ENCODE data around the gene UNC119. TPM values are rescaled to one million over a fixed set of nuclear protein-coding genes. Genes with fewer than 3 reads are reported as not detected.

UNC119 gene
- total and polyA plus RNA-seq, 2 experiments from 2014 or later = 39.0 to 78.4 TPM

DNA sequence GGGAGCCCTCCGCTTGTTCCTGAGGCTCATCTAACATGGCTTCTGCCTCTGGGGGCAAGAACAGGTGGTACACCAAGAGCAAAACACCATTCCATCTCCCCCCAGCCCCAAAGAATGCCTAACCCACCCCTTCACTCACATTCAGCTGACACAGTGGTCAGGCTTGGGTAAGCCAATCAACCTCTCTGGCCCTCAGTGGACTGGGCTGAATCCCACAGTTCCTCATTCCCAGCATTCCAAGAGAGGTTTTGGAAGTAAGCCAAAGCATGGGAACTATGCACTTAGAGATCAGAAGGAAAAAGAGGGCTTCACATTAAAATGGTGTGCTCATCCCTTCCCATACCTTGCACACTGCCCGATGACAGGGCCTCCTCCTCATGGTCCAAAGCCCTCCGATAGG lies 11.1 kb upstream of the UNC119 start (continued):
- no peak for TF ChIP-seq REST (IDR thresholded peaks at IDR 0.05; ENCODE audit: unreplicated experiment)
- no peak for TF ChIP-seq ZNF114 (CRISPR knock-in tag; IDR thresholded peaks at IDR 0.05)

GRCh38 chr17:28555022-28555421 lies 2.6 kb upstream of the UNC119 start:
- Histone ChIP-seq H3K4me1 (ENCODE audit: insufficient read depth) (peaks cover 15% of the 10 kb centered on the region; the same call in 1 of the 2 replicates), H3K36me3 (ENCODE audit: insufficient read depth) (peaks cover 24% of the 10 kb centered on the region), H3K4me2 (no peak overlapping the region), H2AFZ (no peak overlapping the region), H3K4me3 (no peak overlapping the region), H3K27ac (ENCODE audit: low read depth) (no peak overlapping the region), H3K79me2 (replicated peaks; ENCODE audit: insufficient read depth) (peaks cover 8% of the 10 kb centered on the region), H4K20me1 (replicated peaks; ENCODE audit: insufficient read depth) (no peaks in the 10 kb centered on the region; the same call in 1 of the 2 replicates), H3F3A (replicated peaks; ENCODE audit: low read depth) (no peaks in the 10 kb centered on the region), H3K27me3 (ENCODE audit: insufficient read depth) (no peaks in the 10 kb centered on the region), H3K9me2 (ENCODE audit: insufficient read depth) (no peaks in the 10 kb centered on the region)
- ATAC-seq = no peak
- no peak for TF ChIP-seq NANOG (IDR thresholded peaks at IDR 0.05; ENCODE audit: borderline replicate concordance)
- TF ChIP-seq, protein P1, sequence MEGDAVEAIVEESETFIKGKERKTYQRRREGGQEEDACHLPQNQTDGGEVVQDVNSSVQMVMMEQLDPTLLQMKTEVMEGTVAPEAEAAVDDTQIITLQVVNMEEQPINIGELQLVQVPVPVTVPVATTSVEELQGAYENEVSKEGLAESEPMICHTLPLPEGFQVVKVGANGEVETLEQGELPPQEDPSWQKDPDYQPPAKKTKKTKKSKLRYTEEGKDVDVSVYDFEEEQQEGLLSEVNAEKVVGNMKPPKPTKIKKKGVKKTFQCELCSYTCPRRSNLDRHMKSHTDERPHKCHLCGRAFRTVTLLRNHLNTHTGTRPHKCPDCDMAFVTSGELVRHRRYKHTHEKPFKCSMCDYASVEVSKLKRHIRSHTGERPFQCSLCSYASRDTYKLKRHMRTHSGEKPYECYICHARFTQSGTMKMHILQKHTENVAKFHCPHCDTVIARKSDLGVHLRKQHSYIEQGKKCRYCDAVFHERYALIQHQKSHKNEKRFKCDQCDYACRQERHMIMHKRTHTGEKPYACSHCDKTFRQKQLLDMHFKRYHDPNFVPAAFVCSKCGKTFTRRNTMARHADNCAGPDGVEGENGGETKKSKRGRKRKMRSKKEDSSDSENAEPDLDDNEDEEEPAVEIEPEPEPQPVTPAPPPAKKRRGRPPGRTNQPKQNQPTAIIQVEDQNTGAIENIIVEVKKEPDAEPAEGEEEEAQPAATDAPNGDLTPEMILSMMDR (conservative IDR thresholded peaks at IDR 0.05; ENCODE audit: low read depth in 2 of 2) = no peak
- TF ChIP-seq JUNB (IDR thresholded peaks at IDR 0.05; ENCODE audit: unreplicated experiment) = no peak
- no peak for TF ChIP-seq EZH2 (IDR thresholded peaks at IDR 0.05; ENCODE audit: low read depth, unreplicated experiment)
- Mint-ChIP-seq H3K27me3 (ENCODE audit: insufficient read depth, low read depth, poor library complexity) (peaks cover 13% of the 10 kb centered on the region), H3K27ac (no peak overlapping the region), H3K9me3 (no peaks in the 10 kb centered on the region; the same call in 2 of the 3 replicates), H3K36me3 (ENCODE audit: low read depth) (peaks cover 42% of the 10 kb centered on the region), H3K4me1 (peaks cover 17% of the 10 kb centered on the region), H3K4me3 (no peak overlapping the region)
- DNase-seq (ENCODE audit: low spot score) = no peak

DNA sequence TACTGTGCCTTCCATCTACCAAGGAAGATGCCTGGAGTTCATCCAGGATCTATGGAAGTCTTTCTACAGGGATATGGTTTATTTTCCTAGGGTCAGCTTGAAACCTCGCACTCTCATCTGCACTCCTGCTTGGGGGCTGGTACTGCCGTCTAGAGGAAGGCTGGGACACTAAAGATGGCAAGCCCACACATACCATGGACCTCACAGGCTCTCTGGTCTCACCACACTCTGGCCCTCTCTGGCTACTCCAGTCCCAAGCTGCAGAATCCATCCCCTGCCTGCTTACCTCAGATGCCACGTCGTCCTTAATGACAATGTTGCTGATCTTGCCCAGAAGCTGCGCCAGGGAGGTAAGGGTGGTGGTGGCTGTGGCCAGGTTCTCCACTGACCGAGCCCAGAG lies 2.1 kb upstream of the UNC119 start:
- no peak overlapping the region for H3K27ac ChIP-seq (ENCODE audit: low read depth)
- Mint-ChIP-seq H3K27me3 (ENCODE audit: insufficient read depth, low read depth, poor library complexity) (peaks cover 13% of the 10 kb centered on the region), H3K36me3 (ENCODE audit: low read depth) (peaks cover 37% of the 10 kb centered on the region), H3K27ac (no peak overlapping the region), H3K4me3 (no peak overlapping the region), H3K9me3 (no peaks in the 10 kb centered on the region; the same call in 2 of the 3 replicates), H3K4me1 (peaks cover 18% of the 10 kb centered on the region)
- no peak overlapping the region for H3K4me2 ChIP-seq
- H2AFZ ChIP-seq = no peak overlapping the region
- H3K4me1 ChIP-seq (ENCODE audit: insufficient read depth) = peaks cover 15% of the 10 kb centered on the region; the same call in 1 of the 2 replicates
- no peaks in the 10 kb centered on the region; the same call in 1 of the 2 replicates for H4K20me1 ChIP-seq (replicated peaks; ENCODE audit: insufficient read depth)
- no peaks in the 10 kb centered on the region for H3F3A ChIP-seq (replicated peaks; ENCODE audit: low read depth)
- peaks cover 21% of the 10 kb centered on the region; the same call in 1 of the 2 replicates for H3K36me3 ChIP-seq (ENCODE audit: insufficient read depth)
- peaks cover 8% of the 10 kb centered on the region for H3K79me2 ChIP-seq (replicated peaks; ENCODE audit: insufficient read depth)
- DNase-seq (ENCODE audit: low spot score) (no peak), ATAC-seq (no peak)
- no peaks in the 10 kb centered on the region for H3K9me2 ChIP-seq (ENCODE audit: insufficient read depth)
- no peaks in the 10 kb centered on the region for H3K27me3 ChIP-seq (ENCODE audit: insufficient read depth)
- no peak overlapping the region for H3K4me3 ChIP-seq
- no peak for TF ChIP-seq REST (IDR thresholded peaks at IDR 0.05; ENCODE audit: unreplicated experiment)
- TF ChIP-seq NANOG (IDR thresholded peaks at IDR 0.05; ENCODE audit: borderline replicate concordance) = no peak
- TF ChIP-seq, protein P1 (conservative IDR thresholded peaks at IDR 0.05; ENCODE audit: low read depth in 2 of 2) = no peak
- TF ChIP-seq EZH2phosphoT487 (IDR thresholded peaks at IDR 0.05; ENCODE audit: unreplicated experiment) = no peak
- no peak for TF ChIP-seq ZNF114 (CRISPR knock-in tag; IDR thresholded peaks at IDR 0.05)
- TF ChIP-seq ETS1 (IDR thresholded peaks at IDR 0.05) = no peak

Data from GM23338 (cell line).